ENCODE data around the gene HIGD1C.
A peak's percentile ranks its signal among the peaks of the same experiment; 100 is the strongest.
"Not testable (repeated sequence)": the region's sequence is repeated elsewhere in the genome, so short reads cannot be mapped to it uniquely, and the experiment has no call there.

The HIGD1C gene

DNA sequence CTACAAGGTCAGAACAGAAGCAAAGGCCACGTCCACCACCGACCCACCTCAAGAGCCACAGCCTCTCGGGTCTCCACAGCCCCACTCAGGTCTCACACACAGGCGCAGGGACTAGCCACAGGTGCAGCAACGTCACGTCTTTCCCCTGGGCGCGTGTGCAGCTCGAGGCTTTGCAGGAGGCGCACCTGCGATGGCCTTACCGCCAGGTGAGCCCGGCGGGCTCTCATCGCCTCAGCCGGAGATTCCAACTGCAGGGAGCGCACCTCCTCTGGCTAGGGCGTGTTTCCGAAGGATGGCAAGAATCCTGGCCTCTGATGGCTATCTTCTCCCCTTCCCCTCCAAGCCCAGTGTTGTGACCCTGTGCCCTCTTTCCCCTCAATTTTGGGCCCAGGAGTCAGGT is at the start of gene HIGD1C:
HIGD1C (plus strand) TSS at position 35 of the 400 bp plus-strand sequence. CDS start 1,455 bp downstream, outside the sequence.
- no peak for DNase-seq

DNA sequence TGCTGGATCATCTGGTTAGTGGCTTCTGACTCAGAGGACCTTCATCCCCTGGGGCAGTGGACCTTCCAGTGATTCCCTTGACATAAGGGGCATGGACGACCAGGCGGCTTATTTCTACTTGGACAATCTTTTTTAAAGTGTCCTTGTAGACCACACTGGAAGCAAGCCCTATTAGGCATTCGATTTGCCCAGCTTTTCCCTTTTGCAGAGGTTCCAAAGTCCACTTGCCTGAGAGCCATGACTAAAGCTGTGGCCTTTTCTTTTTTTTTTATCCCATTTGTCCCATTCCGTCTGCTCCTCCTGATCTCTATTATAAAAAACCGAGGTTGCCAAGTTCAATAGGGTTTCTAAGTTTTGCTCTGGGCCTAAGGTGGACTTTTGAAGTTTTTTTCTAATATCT is 43.9 kb upstream of the HIGD1C start:
- DNase-seq = not testable (repeated sequence)

DNA sequence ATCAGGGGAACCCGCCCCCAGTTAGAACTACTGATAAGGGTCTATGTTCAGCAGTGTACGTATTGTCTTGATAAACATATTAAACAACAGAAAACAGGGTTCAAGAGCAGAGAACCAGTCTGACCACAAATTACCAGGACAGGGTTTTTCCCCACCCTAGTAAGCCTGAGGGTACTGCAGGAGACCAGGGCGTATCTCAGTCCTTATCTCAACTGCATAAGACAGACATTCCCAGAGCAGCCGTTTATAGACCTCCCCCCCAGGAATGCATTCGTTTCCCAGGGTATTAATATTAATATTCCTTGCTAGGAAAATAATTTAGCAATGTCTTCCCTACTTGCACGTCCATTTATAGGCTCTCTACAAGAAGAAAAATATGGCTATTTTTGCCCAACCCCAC is 40.0 kb upstream of the HIGD1C start:
- not testable (repeated sequence) for DNase-seq

DNA sequence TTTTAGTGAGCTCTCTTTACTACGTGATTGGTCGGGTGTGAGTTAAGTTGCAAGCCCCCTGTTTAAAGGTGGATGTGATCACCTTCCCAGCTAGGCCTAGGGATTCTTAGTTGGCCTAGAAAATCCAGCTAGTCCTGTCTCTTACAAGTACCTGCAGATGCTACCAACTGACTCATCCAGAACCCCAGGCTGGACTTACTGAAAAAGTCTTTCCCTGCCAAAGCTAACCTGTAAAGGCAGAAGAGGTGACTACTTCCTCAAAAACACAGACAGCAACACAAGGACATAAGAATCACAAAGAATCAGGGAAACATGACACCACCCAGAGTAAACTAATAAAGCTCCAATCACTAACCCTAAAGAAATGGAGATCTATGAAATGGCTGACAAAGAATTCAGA is 39.1 kb upstream of the HIGD1C start:
- DNase-seq = no peak

DNA sequence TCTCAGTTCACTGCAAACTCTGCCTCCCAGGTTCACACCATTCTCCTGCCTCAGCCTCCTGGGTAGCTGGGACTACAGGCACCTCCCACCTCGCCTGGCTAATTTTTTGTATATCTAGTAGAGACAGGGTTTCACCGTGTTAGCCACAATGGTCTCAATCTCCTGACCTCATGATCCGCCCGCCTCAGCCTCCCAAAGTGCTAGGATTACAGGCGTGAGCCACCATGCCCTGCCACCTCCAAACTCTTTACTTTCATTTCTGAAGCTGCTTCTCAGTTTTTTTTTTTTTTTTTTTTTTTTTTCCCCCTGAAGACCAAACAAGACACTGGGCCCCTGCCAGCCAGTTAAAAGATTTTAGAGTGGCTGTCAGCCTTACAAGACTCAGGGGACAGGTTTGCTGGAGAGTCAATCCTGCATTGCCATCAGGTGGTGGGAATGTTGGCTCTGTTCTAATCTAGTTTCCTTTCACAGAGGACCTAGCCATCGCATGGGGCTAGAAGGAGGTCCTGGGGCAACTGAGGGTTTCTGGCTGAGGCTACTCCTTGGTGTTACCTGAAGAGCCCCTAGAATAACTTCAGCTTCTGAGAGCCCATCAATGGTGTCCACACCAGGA is 37.4 kb upstream of the HIGD1C start:
- no peak for DNase-seq

DNA sequence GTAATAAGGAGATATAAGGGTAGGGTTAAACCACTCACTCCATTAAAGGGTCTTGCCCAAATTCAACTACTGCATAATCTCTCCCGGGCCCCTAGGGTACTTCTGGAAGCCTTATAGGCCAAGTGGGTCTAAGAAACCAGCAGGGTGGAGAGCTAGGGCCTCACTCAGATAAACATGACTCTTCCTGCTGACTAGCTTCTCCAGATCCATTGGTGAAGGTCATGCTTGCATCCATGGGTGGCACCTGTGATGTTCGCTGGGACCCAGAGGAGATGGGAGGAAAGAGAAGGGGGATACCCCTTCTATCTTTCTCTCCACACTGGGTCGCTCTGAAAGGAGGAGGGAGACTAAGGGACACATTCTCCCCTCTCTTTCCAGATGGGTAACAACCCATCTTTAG is 36.1 kb upstream of the HIGD1C start:
- no peak for DNase-seq

DNA sequence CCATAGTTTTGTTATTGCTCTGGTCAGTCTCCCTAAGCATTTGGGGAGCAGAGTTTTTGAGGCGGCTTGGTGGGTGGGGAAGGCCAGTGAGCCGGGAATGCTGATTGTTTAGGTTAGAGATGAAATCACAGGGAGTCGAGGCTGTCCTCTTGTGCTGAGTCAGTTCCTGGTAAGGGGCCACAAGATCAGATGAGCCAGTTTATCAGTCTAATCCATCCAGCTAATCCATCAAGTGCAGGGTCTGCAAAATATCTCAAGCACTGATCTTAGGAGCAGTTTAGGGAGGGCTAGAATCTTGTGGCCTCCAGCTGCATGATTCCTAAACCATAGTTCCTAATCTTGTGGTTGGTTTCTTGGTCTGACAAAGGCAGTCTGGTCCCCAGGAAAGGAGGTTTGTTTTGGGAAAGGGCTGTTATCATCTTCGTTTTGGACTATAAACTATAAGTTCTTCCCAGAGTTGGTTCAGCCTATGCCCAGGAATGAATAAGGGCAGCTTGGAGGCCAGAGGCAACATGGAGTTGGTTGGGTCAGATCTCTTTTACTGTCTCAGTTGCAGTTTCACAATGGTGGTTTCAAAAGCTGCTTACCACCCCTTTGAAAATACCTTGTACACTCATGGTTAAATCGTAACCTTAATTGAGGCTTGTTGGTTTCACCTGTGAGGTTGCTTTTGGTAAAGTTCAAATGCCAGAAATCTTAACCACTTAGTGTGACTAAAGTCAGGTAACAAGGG is 33.6 kb upstream of the HIGD1C start:
- DNase-seq = no peak

DNA sequence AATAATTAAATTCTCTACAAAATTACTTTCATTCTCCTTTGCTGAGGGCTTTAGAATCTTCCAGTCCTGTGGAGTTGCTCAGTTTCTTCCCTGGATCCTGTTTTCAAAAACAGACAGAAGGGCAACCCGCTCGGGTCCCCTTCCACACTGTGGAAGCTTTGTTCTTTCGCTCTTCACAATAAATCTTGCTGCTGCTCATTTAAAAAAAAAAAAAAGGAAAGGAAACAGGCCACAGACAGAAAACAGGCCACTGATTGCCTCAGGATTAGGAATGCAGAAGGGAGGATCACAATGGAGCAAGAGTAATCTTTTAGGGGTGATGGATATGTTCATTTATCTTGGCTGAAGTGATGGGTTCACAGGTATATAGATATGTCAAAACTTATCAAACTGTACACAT is 29.5 kb upstream of the HIGD1C start:
- DNase-seq = no peak

DNA sequence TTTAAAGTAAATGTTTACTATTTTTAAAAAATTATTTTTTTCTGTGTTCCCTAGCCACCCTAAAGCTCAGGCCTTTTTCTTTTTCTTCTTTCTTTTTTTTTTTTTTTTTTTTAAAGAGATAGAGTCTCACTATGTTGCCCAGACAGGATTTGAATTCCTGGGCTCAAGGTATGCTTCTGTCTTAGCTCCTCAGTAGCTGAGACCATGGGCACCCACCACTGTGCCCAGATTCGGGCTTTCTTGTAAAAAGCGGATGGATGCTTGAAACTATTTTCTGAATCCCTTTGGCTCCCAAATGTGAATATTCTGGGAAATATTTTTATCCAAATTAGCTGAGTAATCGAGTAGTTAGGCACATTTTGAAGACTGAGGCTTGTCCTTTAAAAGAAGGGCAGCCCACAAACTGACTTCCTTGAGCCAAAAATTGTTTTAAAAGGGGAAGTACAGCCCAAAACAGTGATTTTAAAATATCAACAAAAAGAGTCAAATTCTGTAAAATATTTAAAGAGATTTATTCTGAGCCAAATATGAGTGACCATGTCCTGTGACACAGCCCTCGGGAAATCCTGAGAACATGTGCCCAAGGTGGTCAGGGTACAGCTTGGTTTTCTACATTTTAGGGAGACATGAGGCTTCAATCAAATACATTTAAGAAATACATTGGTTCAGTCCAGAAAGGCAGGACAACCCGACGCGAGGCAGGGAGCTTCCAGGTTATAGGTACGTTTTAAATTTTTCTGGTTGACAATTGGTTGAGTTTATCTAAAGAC is 28.8 kb upstream of the HIGD1C start:
- DNase-seq = peak in 1 of 2 experiments; percentile 22

DNA sequence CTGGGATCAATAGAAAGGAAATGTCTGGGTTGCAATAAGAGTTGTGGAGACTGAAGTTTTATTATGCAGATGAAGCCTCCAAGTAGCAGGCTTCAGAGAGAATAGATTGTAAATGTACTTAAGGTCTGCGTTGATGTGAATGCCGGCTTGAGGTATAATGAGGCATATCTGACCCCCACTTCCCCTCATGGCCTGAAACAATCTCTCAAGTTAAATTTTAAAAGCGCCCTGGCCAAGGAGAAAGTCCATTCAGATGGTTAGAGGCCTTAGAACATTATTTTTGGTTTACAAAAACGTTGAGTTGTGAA is 28.3 kb upstream of the HIGD1C start:
- no peak for DNase-seq

DNA sequence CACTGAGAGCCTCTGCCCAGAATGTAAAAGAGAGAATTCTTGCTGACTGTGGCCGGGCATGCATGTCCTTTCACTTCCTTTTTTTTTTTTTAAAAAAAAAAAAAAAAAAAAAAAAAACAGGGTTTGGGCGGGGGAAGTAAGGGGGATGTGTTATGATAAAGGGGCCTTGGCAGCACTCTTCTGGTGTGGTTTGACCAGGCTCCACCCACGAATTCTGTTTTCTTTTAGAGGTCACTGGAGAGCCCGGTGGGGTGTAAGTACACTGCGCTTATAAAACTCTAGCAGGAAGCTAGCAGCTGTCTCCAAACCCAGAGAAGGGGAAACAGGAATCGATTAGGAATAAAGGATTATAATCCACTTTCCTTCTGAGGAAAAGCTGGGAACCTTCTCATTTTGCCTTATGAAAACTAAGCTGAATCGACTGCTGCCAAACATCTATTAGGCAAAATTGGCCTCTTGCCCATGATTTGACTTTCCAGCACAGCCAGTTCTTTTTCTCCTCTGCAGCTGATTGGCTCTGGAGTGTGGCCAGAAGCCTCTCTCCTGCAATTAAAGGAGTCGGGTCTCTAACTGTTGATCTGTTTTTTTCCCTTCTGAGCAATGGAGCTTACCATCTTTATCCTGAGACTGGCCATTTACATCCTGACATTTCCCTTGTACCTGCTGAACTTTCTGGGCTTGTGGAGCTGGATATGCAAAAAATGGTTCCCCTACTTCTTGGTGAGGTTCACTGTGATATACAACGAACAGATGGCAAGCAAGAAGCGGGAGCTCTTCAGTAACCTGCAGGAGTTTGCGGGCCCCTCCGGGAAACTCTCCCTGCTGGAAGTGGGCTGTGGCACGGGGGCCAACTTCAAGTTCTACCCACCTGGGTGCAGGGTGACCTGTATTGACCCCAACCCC is 27.7 kb upstream of the HIGD1C start:
- peak; percentile 85 to 93 for DNase-seq

DNA sequence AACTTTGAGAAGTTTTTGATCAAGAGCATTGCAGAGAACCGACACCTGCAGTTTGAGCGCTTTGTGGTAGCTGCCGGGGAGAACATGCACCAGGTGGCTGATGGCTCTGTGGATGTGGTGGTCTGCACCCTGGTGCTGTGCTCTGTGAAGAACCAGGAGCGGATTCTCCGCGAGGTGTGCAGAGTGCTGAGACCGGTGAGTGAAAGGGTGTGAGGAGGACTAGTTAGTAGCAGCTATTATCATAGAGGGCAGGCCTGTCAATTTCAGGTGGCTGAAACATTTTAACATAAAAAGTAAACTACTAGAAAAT is 27.0 kb upstream of the HIGD1C start:
- peak in 1 of 2 experiments; percentile 44 for DNase-seq

DNA sequence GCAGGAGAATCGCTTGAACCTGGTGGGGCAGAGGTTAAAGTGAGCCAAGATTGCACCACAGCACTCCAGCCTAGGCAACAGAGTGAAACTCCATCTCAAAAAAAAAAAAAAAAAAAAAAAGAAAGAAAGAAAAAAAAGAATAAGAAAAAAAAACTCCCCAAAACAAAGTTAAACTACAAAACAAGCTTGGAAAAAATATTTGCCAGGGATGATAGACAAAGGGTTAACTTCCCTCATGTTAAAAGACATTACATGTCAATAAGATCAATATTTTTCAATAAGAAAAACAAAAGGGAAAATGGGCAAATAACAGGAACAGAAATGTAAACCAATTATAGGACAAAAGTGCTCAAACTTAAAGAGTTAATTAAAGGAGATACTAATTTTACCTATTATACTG is 26.4 kb upstream of the HIGD1C start:
- DNase-seq = no peak

DNA sequence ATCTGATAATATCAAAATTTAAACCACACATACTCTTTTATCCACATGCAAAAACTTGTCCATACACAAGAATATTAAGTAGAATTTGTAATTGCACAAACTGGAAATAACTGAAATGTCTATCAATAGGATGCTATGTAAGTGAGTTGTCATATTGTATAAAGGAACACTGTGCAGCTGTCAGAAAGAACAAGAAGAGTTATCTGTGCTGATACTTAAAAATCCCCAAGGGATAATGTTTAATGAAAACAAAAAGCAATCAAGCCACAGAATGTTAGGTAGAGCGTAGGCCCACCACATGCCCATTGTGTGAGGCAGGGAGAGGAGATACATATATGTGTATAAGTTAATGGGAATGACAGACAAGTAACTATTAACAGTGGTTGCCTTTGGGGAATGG is 25.9 kb upstream of the HIGD1C start:
- DNase-seq = no peak

DNA sequence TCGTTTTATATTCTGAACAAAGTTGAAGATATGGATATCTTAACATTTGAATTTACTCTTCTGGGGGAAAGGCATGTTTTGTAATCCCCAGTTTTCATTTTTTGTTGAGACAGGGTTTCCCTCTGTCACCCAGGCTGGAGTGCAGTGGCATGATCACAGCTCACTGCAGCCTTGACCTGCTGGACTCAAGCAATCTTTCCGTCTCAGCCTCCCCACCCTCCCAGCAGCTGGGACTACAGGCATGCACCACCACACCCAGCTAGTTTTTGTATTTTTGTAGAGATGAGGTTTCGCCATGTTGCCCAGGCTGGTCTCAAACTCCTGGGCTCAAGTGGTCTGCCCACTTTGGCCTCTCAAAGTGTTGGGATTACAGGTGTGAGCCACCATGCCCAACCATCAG is 25.4 kb upstream of the HIGD1C start:
- DNase-seq = not testable (repeated sequence)

DNA sequence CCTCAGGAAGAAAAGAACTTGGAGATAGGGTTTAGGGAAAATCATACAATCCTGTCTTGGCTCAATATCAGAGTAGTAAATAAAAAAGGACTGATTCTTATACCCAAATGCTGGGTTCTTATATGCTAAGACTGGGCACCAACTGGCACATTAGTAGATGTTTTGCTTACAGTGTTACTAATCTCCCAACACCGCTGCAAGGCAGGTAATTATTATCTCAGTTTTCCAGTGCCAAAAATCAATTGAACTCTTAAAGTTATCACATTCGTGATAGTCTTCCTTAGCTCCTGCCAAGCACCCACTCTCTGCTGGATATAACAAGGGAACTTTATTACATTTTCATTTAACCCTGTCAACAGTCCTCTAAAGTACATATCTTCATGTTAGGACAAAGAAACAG is 25.0 kb upstream of the HIGD1C start:
- no peak for DNase-seq

DNA sequence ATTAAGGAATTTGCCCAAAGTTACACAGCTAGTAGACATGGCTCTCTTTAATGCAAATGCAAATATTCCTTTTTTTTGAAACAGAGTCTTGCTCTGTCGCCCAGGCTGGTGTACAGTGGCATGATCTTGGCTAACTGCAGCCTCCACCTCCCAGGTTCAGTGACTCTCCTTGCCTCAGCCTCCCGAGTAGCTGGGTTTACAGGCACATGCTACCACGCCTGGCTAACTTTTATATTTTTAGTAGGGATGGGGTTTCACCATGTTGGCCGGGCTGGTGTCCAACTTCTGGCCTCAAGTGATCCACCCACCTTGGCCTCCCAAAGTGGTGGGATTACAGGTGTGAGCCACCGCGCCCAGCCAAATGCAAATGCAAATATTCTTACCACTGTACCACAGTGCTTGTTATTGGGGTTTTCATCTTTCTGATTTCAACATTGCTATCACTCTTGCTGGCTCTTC is 24.5 kb upstream of the HIGD1C start:
- no peak for DNase-seq

DNA sequence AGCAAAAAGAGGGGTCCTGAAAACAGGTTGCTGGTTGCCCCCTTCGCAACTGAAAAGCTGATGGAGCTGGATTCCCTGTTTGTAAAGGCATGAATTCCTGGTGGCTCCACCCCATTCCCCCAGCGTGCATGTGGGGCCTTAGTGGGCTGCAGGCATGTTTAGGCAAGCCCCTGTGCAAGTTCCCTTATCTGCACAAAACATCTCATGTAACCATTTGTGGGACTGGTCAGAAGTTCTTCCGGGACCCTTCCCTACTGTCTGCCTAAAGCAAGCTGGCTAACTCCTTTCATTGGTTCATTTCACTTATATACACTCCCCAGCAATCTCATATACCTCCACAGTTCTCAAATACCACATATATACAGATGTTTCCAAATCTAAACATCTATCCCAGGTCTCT is 24.0 kb upstream of the HIGD1C start:
- no peak for DNase-seq

DNA sequence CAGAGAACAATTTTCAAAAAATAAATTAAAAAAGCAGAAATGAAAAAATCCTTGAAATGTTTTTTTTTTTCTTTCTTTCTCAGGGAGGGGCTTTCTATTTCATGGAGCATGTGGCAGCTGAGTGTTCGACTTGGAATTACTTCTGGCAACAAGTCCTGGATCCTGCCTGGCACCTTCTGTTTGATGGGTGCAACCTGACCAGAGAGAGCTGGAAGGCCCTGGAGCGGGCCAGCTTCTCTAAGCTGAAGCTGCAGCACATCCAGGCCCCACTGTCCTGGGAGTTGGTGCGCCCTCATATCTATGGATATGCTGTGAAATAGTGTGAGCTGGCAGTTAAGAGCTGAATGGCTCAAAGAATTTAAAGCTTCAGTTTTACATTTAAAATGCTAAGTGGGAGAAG is 22.5 kb upstream of the HIGD1C start:
- DNase-seq = no peak

DNA sequence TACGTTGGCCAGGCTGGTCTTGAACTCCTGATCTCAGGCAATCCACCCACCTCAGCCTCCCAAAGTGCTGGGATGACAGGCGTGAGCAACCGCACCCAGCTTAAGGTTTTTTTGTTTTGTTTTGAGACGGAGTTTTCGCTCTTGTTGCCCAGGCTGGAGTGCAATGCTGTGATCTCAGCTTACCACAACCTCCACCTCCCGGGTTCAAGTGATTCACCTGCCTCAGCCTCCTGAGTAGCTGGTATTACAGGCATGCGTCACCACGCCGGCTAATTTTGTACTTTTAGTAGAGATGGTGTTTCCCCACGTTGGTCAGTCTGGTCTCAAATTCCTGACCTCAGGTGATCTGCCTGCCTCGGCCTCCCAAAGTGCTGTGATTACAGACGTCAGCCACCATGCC is 21.9 kb upstream of the HIGD1C start:
- DNase-seq = not testable (repeated sequence)

DNA sequence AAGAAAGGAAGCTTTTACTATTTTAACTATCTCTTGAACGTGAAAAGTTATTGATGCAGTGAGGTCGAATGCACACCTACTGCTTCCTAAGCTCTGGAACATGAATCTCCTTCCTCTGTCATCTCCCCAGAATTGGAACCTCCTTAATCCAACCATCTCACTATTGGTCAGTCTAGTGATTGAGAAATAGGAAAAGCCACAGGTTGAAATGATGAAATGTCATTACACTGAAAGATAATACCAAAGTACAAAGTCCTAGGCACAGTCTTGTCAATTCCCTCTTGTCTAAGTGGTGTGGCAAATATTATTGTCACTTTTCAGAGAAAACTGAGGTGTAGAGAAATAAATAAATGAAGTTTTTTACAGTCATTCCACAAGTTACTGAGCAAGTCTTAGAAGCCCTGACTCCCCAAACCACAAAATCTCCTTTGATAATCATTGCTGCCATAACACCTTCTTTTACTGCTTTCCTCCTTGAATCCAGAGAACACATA is 19.5 kb upstream of the HIGD1C start:
- no peak for DNase-seq

DNA sequence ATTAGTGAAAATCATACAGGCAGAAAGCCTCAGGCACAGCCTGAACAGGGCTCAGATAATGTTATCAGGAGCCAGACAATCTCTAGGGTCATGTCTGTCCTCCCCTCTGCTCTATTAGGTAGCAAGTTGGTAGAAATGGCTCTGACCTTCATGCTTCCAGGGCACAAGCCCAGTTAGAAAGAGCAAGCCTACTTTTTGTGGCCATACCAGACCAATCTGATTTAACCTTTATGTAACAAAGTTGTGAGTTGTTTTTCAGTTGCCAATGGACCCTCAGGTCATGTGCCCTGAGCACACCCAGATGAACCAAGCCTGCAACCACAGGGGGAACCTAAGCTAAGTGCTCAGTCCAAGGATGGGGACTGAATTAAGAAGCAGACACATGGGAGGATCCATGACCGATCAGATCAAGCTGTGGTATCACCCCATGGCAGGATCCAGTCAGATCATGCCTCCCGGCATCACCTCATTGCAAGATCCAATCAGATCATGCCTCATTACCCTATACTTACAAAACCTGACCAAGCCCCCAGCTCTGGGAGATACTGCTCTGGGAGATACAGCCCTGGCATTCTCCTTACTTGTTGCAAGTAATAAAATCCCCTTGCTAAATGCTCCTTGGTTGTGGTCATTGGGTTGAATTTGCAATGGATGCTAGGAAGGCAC is 18.8 kb upstream of the HIGD1C start:
- DNase-seq = peak in 1 of 2 experiments; percentile 11
